PC-3 (cell line): ENCODE measurements around the gene TAF1A. TPM values are rescaled to one million over a fixed set of nuclear protein-coding genes. Genes with fewer than 3 reads are reported as not detected.

ENCODE experiments used
- ATAC-seq: fragments of 200-7000 bp; cut with Tn5 transposase; 2 replicates; pipeline ENCODE4 v1.9.1; 2020; ENCODE audit warnings: mild to moderate bottlenecking, moderate library complexity
- BruUV-seq: library from RNA; stranded (reverse); fragments of 400-500 nt; replicated peaks from 2 replicates; lab custom pipeline; 2021; lab: Mats Ljungman, UMichigan
- CTCF ChIA-PET: fragments of 300-600 bp; sonication (Branson Sonifier 250); formaldehyde crosslinking; loops from one replicate; lab custom pipeline; 2022; ENCODE audit warnings: antibody characterized with exemption; lab: Charles Lee
- POLR2A ChIA-PET: fragments of 300-600 bp; sonication (Branson Sonifier 250); formaldehyde crosslinking; loops from one replicate; lab custom pipeline; 2022; ENCODE audit warnings: antibody characterized with exemption; ENCODE audit not compliant: unreplicated experiment; lab: Charles Lee
- DNase-seq: peaks from one replicate; pipeline ENCODE4 v3.0.0-alpha.2; 2015
- H2AFZ ChIP-seq: fragments of 300-600 bp; sonication (generic); 2 replicates; pipeline ENCODE4 v1.6.0; 2016; ENCODE audit warnings: antibody characterized with exemption, low read length
- H3F3A ChIP-seq: fragments of 300-600 bp; sonication (generic); one replicate; pipeline ENCODE4 v1.6.0; 2017; ENCODE audit warnings: antibody characterized with exemption, low read length, control low read depth, mild to moderate bottlenecking; ENCODE audit not compliant: unreplicated experiment
- H3K27ac ChIP-seq: fragments of 300-600 bp; sonication (generic); 2 replicates; pipeline ENCODE4 v1.5.1; 2016; ENCODE audit warnings: mild to moderate bottlenecking, low read length
- H3K27me3 ChIP-seq: fragments of 300-600 bp; sonication (generic); 2 replicates; pipeline ENCODE4 v1.6.1; 2016; ENCODE audit warnings: low read length, mixed read lengths
- H3K36me3 ChIP-seq: fragments of 300-600 bp; sonication (generic); 2 replicates; pipeline ENCODE4 v1.6.1; 2016; ENCODE audit warnings: low read depth, mixed run types, low read length, mixed read lengths
- H3K4me1 ChIP-seq: fragments of 300-600 bp; sonication (generic); 2 replicates; pipeline ENCODE4 v1.5.1; 2016; ENCODE audit warnings: low read length; ENCODE audit not compliant: insufficient read depth
- H3K4me2 ChIP-seq: fragments of 300-600 bp; sonication (generic); 2 replicates; pipeline ENCODE4 v1.6.0; 2016; ENCODE audit warnings: low read length
- H3K4me3 ChIP-seq: fragments of 300-600 bp; sonication (generic); 2 replicates; pipeline ENCODE4 v1.5.1; 2016; ENCODE audit warnings: mild to moderate bottlenecking, low read length, mixed read lengths
- H3K79me2 ChIP-seq: fragments of 300-600 bp; sonication (generic); 2 replicates; pipeline ENCODE4 v1.6.1; 2017; ENCODE audit warnings: low read length, mixed read lengths
- H3K9ac ChIP-seq: fragments of 300-600 bp; sonication (generic); 2 replicates; pipeline ENCODE4 v1.6.0; 2016; ENCODE audit warnings: mild to moderate bottlenecking, low read length
- H3K9me2 ChIP-seq: fragments of 300-600 bp; sonication (generic); replicated peaks from 2 replicates; pipeline ENCODE4 v1.6.1; 2016; ENCODE audit warnings: mixed run types, low read length, mixed read lengths
- H3K9me3 ChIP-seq: fragments of 300-600 bp; sonication (generic); 2 replicates; pipeline ENCODE4 v1.6.1; 2016; ENCODE audit warnings: low read length, mixed read lengths
- H4K20me1 ChIP-seq: fragments of 300-600 bp; sonication (generic); 2 replicates; pipeline ENCODE4 v1.6.1; 2016; ENCODE audit warnings: low read length, mixed read lengths
- EZH2 ChIP-seq: fragments of 300-600 bp; sonication (generic); IDR thresholded peaks from one replicate; pipeline ENCODE4 v1.6.1; 2017; ENCODE audit warnings: antibody characterized with exemption, mild to moderate bottlenecking, low read length; ENCODE audit not compliant: unreplicated experiment
- EZH2phosphoT487 ChIP-seq: fragments of 300-600 bp; sonication (generic); IDR thresholded peaks from 2 replicates; pipeline ENCODE4 v1.6.1; 2018; ENCODE audit warnings: mild to moderate bottlenecking, antibody characterized with exemption, low read length, borderline replicate concordance
- intact Hi-C: fragments of 100-400 bp; cut with micrococcal nuclease; formaldehyde crosslinking; loops from 2 replicates; pipeline ENCODE4 v1.9.0; 2023
- total RNA-seq: library from RNA; depleted of rRNA; stranded (reverse); fragments of >200 nt; gene quantifications from 2 replicates; pipeline ENCODE4 v1.2.3, GENCODE V29; 2014
- TF ChIP-seq, protein P1 (sequence below): fragments of 300-600 bp; sonication (generic); conservative IDR thresholded peaks from 2 replicates; pipeline ENCODE4 v1.5.1; 2017; ENCODE audit warnings: antibody characterized with exemption, low read depth, mild to moderate bottlenecking, low read length

The TAF1A gene
- total RNA-seq, 1 experiment from 2014 or later, result 27.9 TPM

DNA sequence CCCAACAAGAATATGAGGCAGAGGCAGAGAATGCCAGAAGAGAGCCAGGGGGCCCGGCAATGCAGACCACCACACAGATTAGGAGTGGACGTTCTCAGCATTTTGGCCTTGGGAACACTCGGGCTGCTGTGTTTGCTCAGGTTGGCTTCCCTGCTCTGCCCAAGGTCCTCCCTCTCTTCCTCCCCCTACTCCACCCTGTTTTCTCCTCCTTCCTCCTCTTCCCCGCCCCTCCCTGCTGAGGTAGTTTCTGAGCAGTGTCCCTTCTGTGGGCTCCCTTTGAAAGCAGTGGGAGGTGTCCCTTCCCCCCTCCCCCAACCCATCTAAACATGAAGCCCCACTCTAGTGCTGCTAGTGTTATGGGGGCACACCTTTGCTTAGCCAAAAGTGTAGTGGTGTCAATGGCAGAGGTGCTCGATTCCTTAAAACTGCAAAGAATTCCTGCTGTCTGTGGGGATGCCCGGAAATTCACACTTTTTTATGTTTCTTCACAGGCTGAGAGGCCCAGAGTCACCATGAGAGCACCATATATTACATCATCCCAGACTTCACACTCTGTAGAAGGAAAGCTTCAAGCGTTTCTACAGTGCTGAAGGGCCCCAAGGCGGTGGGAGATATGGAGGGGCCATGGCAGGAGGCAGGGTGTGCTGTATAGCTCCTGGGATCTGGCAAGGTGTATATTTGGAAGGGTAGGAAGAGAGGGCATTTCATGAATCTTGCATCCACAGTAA is 41.6 kb downstream of the TAF1A start, which contains the start of gene HHIPL2:
TSS of gene HHIPL2 (minus strand) at position 161 of the 728 bp plus-strand sequence. CDS start at position 101, 60 bp downstream.
- no peak for TF ChIP-seq EZH2phosphoT487
- TF ChIP-seq EZH2, result no peak
- TF ChIP-seq, protein P1, sequence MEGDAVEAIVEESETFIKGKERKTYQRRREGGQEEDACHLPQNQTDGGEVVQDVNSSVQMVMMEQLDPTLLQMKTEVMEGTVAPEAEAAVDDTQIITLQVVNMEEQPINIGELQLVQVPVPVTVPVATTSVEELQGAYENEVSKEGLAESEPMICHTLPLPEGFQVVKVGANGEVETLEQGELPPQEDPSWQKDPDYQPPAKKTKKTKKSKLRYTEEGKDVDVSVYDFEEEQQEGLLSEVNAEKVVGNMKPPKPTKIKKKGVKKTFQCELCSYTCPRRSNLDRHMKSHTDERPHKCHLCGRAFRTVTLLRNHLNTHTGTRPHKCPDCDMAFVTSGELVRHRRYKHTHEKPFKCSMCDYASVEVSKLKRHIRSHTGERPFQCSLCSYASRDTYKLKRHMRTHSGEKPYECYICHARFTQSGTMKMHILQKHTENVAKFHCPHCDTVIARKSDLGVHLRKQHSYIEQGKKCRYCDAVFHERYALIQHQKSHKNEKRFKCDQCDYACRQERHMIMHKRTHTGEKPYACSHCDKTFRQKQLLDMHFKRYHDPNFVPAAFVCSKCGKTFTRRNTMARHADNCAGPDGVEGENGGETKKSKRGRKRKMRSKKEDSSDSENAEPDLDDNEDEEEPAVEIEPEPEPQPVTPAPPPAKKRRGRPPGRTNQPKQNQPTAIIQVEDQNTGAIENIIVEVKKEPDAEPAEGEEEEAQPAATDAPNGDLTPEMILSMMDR, result no peak
- no peak within 1 kb of the TSS for H3K9ac ChIP-seq
- intact Hi-C loops, result loop anchor here (2.0 kb wide), 1 partner anchor 83 kb away; no protein-coding TSS in a partner anchor
- POLR2A ChIA-PET, result no interaction called here
- H3K4me1 ChIP-seq, result peaks cover 25% of the 10 kb centered on the region
- CTCF ChIA-PET, result no interaction called here
- H4K20me1 ChIP-seq, result no peaks in the 10 kb centered on the region
- peak within 1 kb of the TSS; percentile 65 for H3K4me2 ChIP-seq
- no peaks in the 10 kb centered on the region for H3K9me2 ChIP-seq
- H3K4me3 ChIP-seq, result no peak within 1 kb of the TSS; the same call in 1 of the 2 replicates
- peak within 1 kb of the TSS; percentile 41 for H3K27ac ChIP-seq
- H3K79me2 ChIP-seq, result no peaks in the 10 kb centered on the region
- no TSS peak for BruUV-seq
- H3F3A ChIP-seq, result no peaks in the 10 kb centered on the region
- H3K27me3 ChIP-seq, result no peaks in the 10 kb centered on the region
- H2AFZ ChIP-seq, result peak within 1 kb of the TSS; percentile 41
- ATAC-seq (peak; percentile 15; the same call in 1 of the 2 replicates), DNase-seq (no peak)
- no peaks in the 10 kb centered on the region for H3K9me3 ChIP-seq
- H3K36me3 ChIP-seq, result no peaks in the 10 kb centered on the region

DNA sequence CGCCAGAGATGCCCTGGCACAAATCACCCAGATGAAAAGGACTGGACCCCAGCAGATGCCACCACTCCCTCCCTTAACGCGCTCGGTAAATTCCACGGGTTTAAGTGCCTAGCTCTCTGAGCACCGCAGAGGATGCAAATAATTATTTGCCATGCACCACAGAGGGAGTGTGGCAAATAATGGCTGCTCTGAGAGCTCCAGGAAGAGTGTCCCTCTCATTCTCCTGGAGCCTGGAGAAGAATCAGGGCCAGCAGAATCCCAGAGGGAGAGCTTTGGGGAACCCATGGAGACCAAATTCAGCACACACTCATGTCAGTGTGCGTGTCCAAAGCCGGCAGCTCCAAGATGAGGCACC is 42.5 kb downstream of the TAF1A start:
- TF ChIP-seq EZH2phosphoT487, result no peak
- TF ChIP-seq, protein P1, result no peak
- ChIA-PET CTCF (interaction anchor here (0.6 kb wide), 1 partner anchor 203 kb away, joined by 3 read pairs; no protein-coding TSS in a partner anchor), POLR2A (interaction anchor here (0.7 kb wide), 1 partner anchor 14 kb away, joined by 3 read pairs; no protein-coding TSS in a partner anchor)
- H3K4me3 ChIP-seq, result no peak overlapping the region; the same call in 1 of the 2 replicates
- H3K27me3 ChIP-seq, result no peaks in the 10 kb centered on the region
- H3K4me2 ChIP-seq, result peak overlapping the region; percentile 65
- H3K9ac ChIP-seq, result no peak overlapping the region
- H3K79me2 ChIP-seq, result no peaks in the 10 kb centered on the region
- ATAC-seq (peak; percentile 7; the same call in 1 of the 2 replicates), DNase-seq (no peak)
- no peaks in the 10 kb centered on the region for H3K9me3 ChIP-seq
- H3F3A ChIP-seq, result no peaks in the 10 kb centered on the region
- H3K36me3 ChIP-seq, result no peaks in the 10 kb centered on the region
- H3K27ac ChIP-seq, result no peak overlapping the region
- no peaks in the 10 kb centered on the region for H3K9me2 ChIP-seq
- H2AFZ ChIP-seq, result peak overlapping the region; percentile 20
- no peaks in the 10 kb centered on the region for H4K20me1 ChIP-seq
- intact Hi-C loops, result loop anchor here (2.0 kb wide), 1 partner anchor 82 kb away; no protein-coding TSS in a partner anchor
- no TSS peak for BruUV-seq
- peaks cover 25% of the 10 kb centered on the region for H3K4me1 ChIP-seq
